Erythroblast (primary cell): ENCODE measurements around the gene PAPSS2.
"Not testable (repeated sequence)": the region's sequence is repeated elsewhere in the genome, so short reads cannot be mapped to it uniquely, and the experiment has no call there.

ENCODE experiments used
- GATA1 ChIP-seq: IDR thresholded peaks from 2 replicates; pipeline ENCODE4 v1.6.1; 2011; ENCODE audit warnings: low read depth, mild to moderate bottlenecking, control low read depth, low read length, moderate library complexity
- POLR2A ChIP-seq: IDR thresholded peaks from 2 replicates; pipeline ENCODE4 v1.6.1; 2011; ENCODE audit warnings: mild to moderate bottlenecking, low read length

GRCh38 chr10:87621440-87621839 is 38.2 kb upstream of the PAPSS2 start:
- not testable (repeated sequence) for TF ChIP-seq POLR2A, GATA1
